H1 (cell line): ENCODE measurements around the gene CRB2. TPM values are rescaled to one million over a fixed set of nuclear protein-coding genes. Genes with fewer than 3 reads are reported as not detected.

ENCODE experiments used
- CTCF ChIA-PET: fragments of 300-600 bp; sonication (Branson Sonifier 250); formaldehyde crosslinking; loops from one replicate; lab custom pipeline; 2021; ENCODE audit not compliant: partially characterized antibody; lab: Charles Lee
- POLR2A ChIA-PET: fragments of 300-600 bp; sonication (Branson Sonifier 250); formaldehyde crosslinking; loops from one replicate; lab custom pipeline; 2021; ENCODE audit warnings: inconsistent platforms; ENCODE audit not compliant: partially characterized antibody; lab: Charles Lee
- DNase-seq, 2 experiments: peaks; one replicate each; pipeline versions ENCODE4 v3.0.0 to v3.0.0-alpha.2; 2010 to 2022; ENCODE audit warnings: low spot score in 2 of 2, low read depth in 1 of 2, mixed read lengths in 1 of 2
- FAIRE-seq: peaks from 2 replicates; lab custom pipeline; 2011; peaks lifted over from hg19 to GRCh38; lab: Jason Lieb, UNC
- H2AFZ ChIP-seq: 2 replicates; pipeline ENCODE4 v1.8.1; 2012; ENCODE audit warnings: low read length, inconsistent platforms
- H2AK5ac ChIP-seq: 2 replicates; pipeline ENCODE4 v1.6.1; 2013; ENCODE audit warnings: low read depth, low read length
- H2BK120ac ChIP-seq: replicated peaks from 2 replicates; pipeline ENCODE3; 2013; ENCODE audit warnings: low read depth, low read length, inconsistent platforms
- H2BK12ac ChIP-seq: 2 replicates; pipeline ENCODE4 v1.6.1; 2013; ENCODE audit warnings: low read depth, low read length
- H2BK15ac ChIP-seq: 2 replicates; pipeline ENCODE4 v1.6.1; 2013; ENCODE audit warnings: low read length
- H2BK20ac ChIP-seq: 2 replicates; pipeline ENCODE4 v1.6.1; 2013; ENCODE audit warnings: low read length
- H2BK5ac ChIP-seq: 2 replicates; pipeline ENCODE4 v1.6.1; 2013; ENCODE audit warnings: low read depth, low read length
- H3K14ac ChIP-seq: 2 replicates; pipeline ENCODE4 v1.6.1; 2013; ENCODE audit warnings: inconsistent platforms; ENCODE audit not compliant: insufficient read length
- H3K18ac ChIP-seq: 2 replicates; pipeline ENCODE4 v1.6.1; 2013; ENCODE audit warnings: low read length; ENCODE audit errors: extremely low read depth
- H3K23ac ChIP-seq: 2 replicates; pipeline ENCODE4 v1.6.1; 2013; ENCODE audit warnings: inconsistent platforms; ENCODE audit not compliant: insufficient read length
- H3K23me2 ChIP-seq: 2 replicates; pipeline ENCODE4 v1.6.1; 2013; ENCODE audit warnings: low read depth, low read length
- H3K27ac ChIP-seq: 2 replicates; pipeline ENCODE4 v1.6.1; 2011; ENCODE audit warnings: low read depth, low read length, inconsistent platforms
- H3K27me3 ChIP-seq, 4 experiments: replicated peaks in 1 of 4; 1 replicate in 1 of 4; 2 replicates in 3 of 4; pipeline versions ENCODE4 v1.6.1 to v1.8.1; 2011 to 2013; ENCODE audit warnings: low read length in 3 of 4, mild to moderate bottlenecking in 3 of 4, inconsistent platforms in 2 of 4, mixed read lengths in 2 of 4, moderate library complexity in 1 of 4; ENCODE audit not compliant: control insufficient read depth in 3 of 4, insufficient read depth in 3 of 4; ENCODE audit errors: extremely low read depth in 1 of 4
- H3K36me3 ChIP-seq, 4 experiments: 2 replicates each; pipeline versions ENCODE4 v1.6.1 to v1.8.1; 2011 to 2013; ENCODE audit warnings: mild to moderate bottlenecking in 4 of 4, low read length in 3 of 4, moderate library complexity in 2 of 4, control low read depth in 1 of 4, inconsistent platforms in 1 of 4; ENCODE audit not compliant: insufficient read depth in 4 of 4, control insufficient read depth in 2 of 4
- H3K4ac ChIP-seq: replicated peaks from 2 replicates; pipeline ENCODE3; 2013; ENCODE audit warnings: low read length, low read depth, mixed read lengths, inconsistent platforms; ENCODE audit not compliant: insufficient read length
- H3K4me1 ChIP-seq, 4 experiments: replicated peaks in 1 of 4; 1 replicate in 1 of 4; 2 replicates in 3 of 4; pipeline versions ENCODE4 v1.6.1 to v1.8.1; 2011 to 2013; ENCODE audit warnings: low read length in 3 of 4, inconsistent platforms in 2 of 4, mixed read lengths in 1 of 4; ENCODE audit not compliant: insufficient read depth in 4 of 4, control insufficient read depth in 3 of 4
- H3K4me2 ChIP-seq, 2 experiments: 2 replicates each; pipeline versions ENCODE4 v1.6.1 to v1.8.1; 2011 to 2013; ENCODE audit warnings: low read depth in 2 of 2, low read length in 2 of 2, control low read depth in 1 of 2, inconsistent platforms in 1 of 2, mild to moderate bottlenecking in 1 of 2; ENCODE audit not compliant: insufficient read depth in 1 of 2
- H3K4me3 ChIP-seq, 4 experiments: fragments of 200-600, 300-600 bp in 1 of 4; sonication (generic), shearing (Covaris generic), sonication (Bioruptor Twin) in 1 of 4; 2 replicates each; pipeline versions ENCODE4 v1.5.1 to v1.8.1; 2011 to 2016; ENCODE audit warnings: low read length in 4 of 4, low read depth in 3 of 4, control low read depth in 2 of 4, inconsistent platforms in 2 of 4, mild to moderate bottlenecking in 2 of 4, mixed read lengths in 1 of 4, moderate library complexity in 1 of 4; ENCODE audit not compliant: insufficient read depth in 2 of 4; ENCODE audit errors: extremely low read depth in 1 of 4
- H3K56ac ChIP-seq: replicated peaks from 2 replicates; pipeline ENCODE3; 2013; ENCODE audit warnings: low read depth, mild to moderate bottlenecking, mixed read lengths, low read length, inconsistent platforms; ENCODE audit not compliant: insufficient read length
- H3K79me1 ChIP-seq: 2 replicates; pipeline ENCODE4 v1.6.1; 2013; ENCODE audit warnings: low read depth, low read length, control low read depth
- H3K79me2 ChIP-seq, 2 experiments: 2 replicates each; pipeline versions ENCODE4 v1.6.1 to v1.8.1; 2012 to 2013; ENCODE audit warnings: low read length in 2 of 2, mild to moderate bottlenecking in 2 of 2, inconsistent platforms in 1 of 2; ENCODE audit not compliant: insufficient read depth in 2 of 2, control insufficient read depth in 1 of 2
- H3K9ac ChIP-seq, 4 experiments: replicated peaks in 1 of 4; 1 replicate in 1 of 4; 2 replicates in 3 of 4; pipeline versions ENCODE4 v1.6.1 to v1.8.1; 2011 to 2013; ENCODE audit warnings: low read depth in 3 of 4, low read length in 3 of 4, control low read depth in 2 of 4, mild to moderate bottlenecking in 2 of 4, moderate library complexity in 2 of 4, inconsistent platforms in 1 of 4; ENCODE audit errors: extremely low read depth in 1 of 4
- H3K9me3 ChIP-seq, 2 experiments: 2 replicates each; pipeline versions ENCODE4 v1.6.1 to v1.8.1; 2012 to 2013; ENCODE audit warnings: mild to moderate bottlenecking in 2 of 2, moderate library complexity in 2 of 2, control low read depth in 1 of 2, inconsistent platforms in 1 of 2, low read depth in 1 of 2, low read length in 1 of 2, mixed read lengths in 1 of 2; ENCODE audit not compliant: insufficient read depth in 2 of 2
- H4K20me1 ChIP-seq, 2 experiments: replicated peaks in 1 of 2; 2 replicates each; pipeline versions ENCODE3 to v1.8.1; 2011 to 2013; ENCODE audit warnings: inconsistent platforms in 2 of 2, low read length in 2 of 2, mild to moderate bottlenecking in 1 of 2; ENCODE audit not compliant: insufficient read depth in 2 of 2, control insufficient read depth in 1 of 2
- H4K5ac ChIP-seq: 2 replicates; pipeline ENCODE4 v1.6.1; 2013; ENCODE audit warnings: low read length, low read depth, mixed read lengths, inconsistent platforms; ENCODE audit not compliant: insufficient read length
- H4K8ac ChIP-seq: 2 replicates; pipeline ENCODE4 v1.8.0; 2013; ENCODE audit warnings: mild to moderate bottlenecking, moderate library complexity, low read length, inconsistent platforms; ENCODE audit not compliant: insufficient read depth; ENCODE audit errors: extremely low read depth
- H4K91ac ChIP-seq: replicated peaks from 2 replicates; pipeline ENCODE3; 2013; ENCODE audit warnings: low read length, mixed read lengths, inconsistent platforms; ENCODE audit not compliant: insufficient read length
- BACH1 ChIP-seq: IDR thresholded peaks from 2 replicates; pipeline ENCODE4 v1.6.1; 2012; ENCODE audit warnings: low read length, improper control_type of control experiment
- CBX5 ChIP-seq: fragments of 300-800, 300-1000 bp; sonication (generic); IDR thresholded peaks from 2 replicates; pipeline ENCODE4 v1.7.1; 2016; ENCODE audit warnings: antibody characterized with exemption, low read length, low read depth
- CREB1 ChIP-seq: IDR thresholded peaks from 2 replicates; pipeline ENCODE4 v1.6.1; 2012; ENCODE audit warnings: inconsistent platforms
- KDM5A ChIP-seq: fragments of 200-600 bp; IDR thresholded peaks from 2 replicates; pipeline ENCODE4 v1.7.1; 2012; ENCODE audit warnings: mild to moderate bottlenecking, low read length, inconsistent platforms, mixed read lengths
- MAFK ChIP-seq: IDR thresholded peaks from 2 replicates; pipeline ENCODE4 v1.6.1; 2012; ENCODE audit warnings: low read depth, mild to moderate bottlenecking, improper control_type of control experiment, low read length
- MAX ChIP-seq: IDR thresholded peaks from 2 replicates; pipeline ENCODE4 v1.6.1; 2012; ENCODE audit warnings: inconsistent platforms
- POLR2A ChIP-seq, 2 experiments: IDR thresholded peaks; 1 replicate in 1 of 2; 2 replicates in 1 of 2; pipeline ENCODE4 v1.6.1; 2011; ENCODE audit warnings: low read depth in 2 of 2, low read length in 2 of 2, mild to moderate bottlenecking in 2 of 2; ENCODE audit errors: control extremely low read depth in 1 of 2
- POU5F1 ChIP-seq: IDR thresholded peaks from 2 replicates; pipeline ENCODE4 v1.6.1; 2011; ENCODE audit warnings: low read depth, mild to moderate bottlenecking, low read length, moderate library complexity
- RFX5 ChIP-seq: IDR thresholded peaks from 2 replicates; pipeline ENCODE4 v1.6.1; 2011; ENCODE audit warnings: low read depth, low read length, improper control_type of control experiment, borderline replicate concordance
- SAP30 ChIP-seq: fragments of 300-600 bp; sonication (generic); IDR thresholded peaks from 2 replicates; pipeline ENCODE4 v1.7.1; 2012; ENCODE audit warnings: low read length, moderate library complexity, mild to moderate bottlenecking, inconsistent platforms; ENCODE audit not compliant: insufficient read depth, insufficient replicate concordance
- SIN3A ChIP-seq, 2 experiments: IDR thresholded peaks in 1 of 2; conservative IDR thresholded peaks in 1 of 2; 2 replicates each; pipeline ENCODE4 v1.6.1; 2011 to 2012; ENCODE audit warnings: low read length in 2 of 2, improper control_type of control experiment in 1 of 2, low read depth in 1 of 2, mild to moderate bottlenecking in 1 of 2
- SP1 ChIP-seq: IDR thresholded peaks from 2 replicates; pipeline ENCODE4 v1.6.1; 2011; ENCODE audit warnings: low read depth, low read length
- TBP ChIP-seq: IDR thresholded peaks from 2 replicates; pipeline ENCODE4 v1.6.1; 2011; ENCODE audit warnings: low read depth, low read length, improper control_type of control experiment
- TCF12 ChIP-seq: IDR thresholded peaks from 2 replicates; pipeline ENCODE4 v1.6.1; 2011; ENCODE audit warnings: low read depth, mild to moderate bottlenecking, low read length
- ZNF274 ChIP-seq: IDR thresholded peaks from 2 replicates; pipeline ENCODE4 v1.7.0; 2012; ENCODE audit warnings: low read length, borderline replicate concordance; ENCODE audit errors: extremely low read depth
- WGBS, 2 experiments: shearing (Covaris generic) in 1 of 2; methylation state at CpG; one replicate each; pipeline versions ENCODE4 v1.1.6 to v1.1.7; 2013 to 2015; ENCODE audit warnings: low lambda C conversion rate in 2 of 2, mixed read lengths in 2 of 2, inconsistent platforms in 1 of 2, low coverage in 1 of 2, missing lambda C conversion rate in 1 of 2; ENCODE audit not compliant: insufficient replicate concordance in 2 of 2, insufficient coverage in 1 of 2, insufficient read length in 1 of 2; ENCODE audit errors: extremely low coverage in 1 of 2, missing lambda C conversion rate in 1 of 2; 5-methylcytosine and 5-hydroxymethylcytosine counted together
- polyA plus RNA-seq, 7 experiments: library from polyadenylated mRNA; depleted of rRNA in 3 of 7; stranded (reverse) in 5 of 7; unstranded in 2 of 7; fragments of >200 nt in 5 of 7; fragments of 200-250 nt in 2 of 7; gene quantifications; 1 replicate in 5 of 7; 2 replicates in 1 of 7; 4 replicates in 1 of 7; pipeline versions ENCODE4 v1.2.1 to v1.2.3, GENCODE V29; 2011 to 2013; ENCODE audit warnings: missing spikeins in 2 of 7, mixed read lengths in 2 of 7
- total RNA-seq: library from RNA; stranded (reverse); fragmentation: NEBNext Ultra II Directional; extraction: Animal tissue kit (Norgen Biotek cat#: 25700); gene quantifications from 2 replicates; pipeline ENCODE4 v1.2.1, GENCODE V29; 2021

CRB2 gene
- total and polyA plus RNA-seq, 2 of the 8 experiments (the other 6 are each of a cell fraction or from before 2014, with no cell fraction given): 4.0 to 8.4 TPM

GRCh38 chr9:123395276-123395688 lies 39.3 kb downstream of the CRB2 start:
- no peaks in the 10 kb centered on the region for H3K79me2 ChIP-seq
- H3K36me3 ChIP-seq: no peaks in the 10 kb centered on the region
- no peak overlapping the region for H4K5ac ChIP-seq
- H3K9me3 ChIP-seq: no peaks in the 10 kb centered on the region; a peak in 1 of 4 replicates
- H3K4me2 ChIP-seq: no peak overlapping the region
- no peaks in the 10 kb centered on the region for H4K20me1 ChIP-seq
- no peak overlapping the region for H3K9ac ChIP-seq
- no peaks in the 10 kb centered on the region; a peak in 2 of 7 replicates for H3K27me3 ChIP-seq
- no peaks in the 10 kb centered on the region; the same call in 1 of the 2 replicates for H3K23me2 ChIP-seq
- no peak overlapping the region for H2AK5ac ChIP-seq
- no peak overlapping the region for H2BK12ac ChIP-seq
- no peak overlapping the region for H3K56ac ChIP-seq
- no peak overlapping the region for H4K91ac ChIP-seq
- FAIRE-seq (no peak), DNase-seq (no peak)
- H3K27ac ChIP-seq: no peak overlapping the region
- H2BK120ac ChIP-seq: no peak overlapping the region
- peaks cover 0 to 15% (median 3%) of the 10 kb centered on the region in 4 experiments; a peak in 4 of 7 replicates for H3K4me1 ChIP-seq
- ChIA-PET CTCF (interaction anchor here (1.0 to 29.0 kb wide), 4 partner anchors 10 to 37 kb away, joined by 3 to 668 read pairs (median 6); partner anchors contain the start of gene CRB2), POLR2A (interaction anchor here (1.1 kb wide), 1 partner anchor 10 kb away, joined by 3 read pairs; no protein-coding TSS in a partner anchor)
- H3K23ac ChIP-seq: no peak overlapping the region
- WGBS, 2 experiments: 85% methylated on average over 5 of the region's 5 CpGs; no CpG with 5 or more reads in 1 of the 2 experiments
- no peak overlapping the region; the same call in 1 of the 2 replicates for H2BK5ac ChIP-seq
- no peak overlapping the region for H2AFZ ChIP-seq
- H4K8ac ChIP-seq: no peak overlapping the region
- no peak overlapping the region for H2BK20ac ChIP-seq
- no peak overlapping the region for H3K4ac ChIP-seq
- no peak overlapping the region for H3K14ac ChIP-seq
- no peak overlapping the region for H2BK15ac ChIP-seq
- H3K18ac ChIP-seq: no peak overlapping the region
- no peaks in the 10 kb centered on the region for H3K79me1 ChIP-seq
- H3K4me3 ChIP-seq: no peak overlapping the region
- TF ChIP-seq BACH1 (no peak), SAP30 (no peak), TBP (no peak), POU5F1 (no peak), ZNF274 (no peak), POLR2A (IDR thresholded peaks at IDR 0.05; ENCODE audit: control extremely low read depth in 1 of 2, low read depth in 2 of 2, low read length in 2 of 2) (no peak), MAFK (no peak), RFX5 (no peak), SP1 (no peak), KDM5A (no peak), SIN3A (conservative IDR thresholded peaks at IDR 0.05 in 1 of 2, IDR thresholded peaks at IDR 0.05 in 1 of 2; ENCODE audit: low read depth in 1 of 2, low read length in 2 of 2) (no peak), CBX5 (no peak), MAX (no peak), CREB1 (no peak), TCF12 (no peak)
